Left lobe of liver (tissue), 2 donors: ENCODE results near the gene PARP3. TPM values are rescaled to one million over a fixed set of nuclear protein-coding genes. Genes with fewer than 3 reads are reported as not detected.
A peak's percentile ranks its signal among the peaks of the same experiment; 100 is the strongest.
"Not testable (repeated sequence)": the region's sequence is repeated elsewhere in the genome, so short reads cannot be mapped to it uniquely, and the experiment has no call there.

Experiments used
- ATAC-seq: fragments of 200-7000 bp; cut with Tn5 transposase; one replicate; pipeline ENCODE4 v1.9.1; 2020; ENCODE audit warnings: mild to moderate bottlenecking, moderate library complexity
- DNase-seq: peaks from one replicate; pipeline ENCODE4 v3.0.0-alpha.2; 2020; ENCODE audit warnings: low spot score
- total RNA-seq: library from RNA; stranded (reverse); gene quantifications from one replicate; pipeline ENCODE4 v1.2.1, GENCODE V29; 2021
- donor health status: DM: no; HTN: no; CAD: no; lungs with moderate emphysema.
- donor health status: DM: no; HTN: yes; CAD: no.

Gene PARP3
- 23.7 TPM for total RNA-seq

GRCh38 chr3:51941798-51942602 lies at the start of gene PARP3, which contains the start of gene RRP9:
TSS of gene PARP3 (plus strand) at chr3:51942363. CDS start at chr3:51943356, 993 bp downstream.
TSS of gene RRP9 (minus strand) at chr3:51941904. CDS start at chr3:51941867, 37 bp downstream.
- peak; percentile 88 for ATAC-seq
- DNase-seq = peak; percentile 100

GRCh38 chr3:51894391-51894790 lies 47.8 kb upstream of the PARP3 start:
- ATAC-seq = no peak
- DNase-seq = no peak

- DNase-seq (no peak), ATAC-seq (no peak)
These were observed 47.2 kb upstream of the PARP3 start for GRCh38 chr3:51894939-51895338.

- DNase-seq (no peak), ATAC-seq (no peak)
These were observed 45.4 kb upstream of the PARP3 start for GRCh38 chr3:51896607-51897305.

GRCh38 chr3:51897391-51897790 lies 44.8 kb upstream of the PARP3 start:
- no peak for DNase-seq

GRCh38 chr3:51900043-51900442 lies 42.1 kb upstream of the PARP3 start:
- not testable (repeated sequence) for ATAC-seq, DNase-seq

More at GRCh38 chr3:51897391-51897790, 44.8 kb upstream of the PARP3 start:
- ATAC-seq = no peak

GRCh38 chr3:51902361-51902760 lies 39.8 kb upstream of the PARP3 start:
- not testable (repeated sequence) for ATAC-seq, DNase-seq

GRCh38 chr3:51904034-51904823 lies 37.9 kb upstream of the PARP3 start:
- DNase-seq = no peak
- no peak for ATAC-seq

- ATAC-seq (no peak), DNase-seq (no peak)
These were observed 34.1 kb upstream of the PARP3 start for GRCh38 chr3:51908026-51908425.

- no peak for DNase-seq
- peak; percentile 63 for ATAC-seq
These were observed 25.7 kb upstream of the PARP3 start for GRCh38 chr3:51916418-51916817.

- ATAC-seq (no peak), DNase-seq (no peak)
These were observed 21.0 kb upstream of the PARP3 start for GRCh38 chr3:51921081-51921578.

- no peak for DNase-seq
These were observed 14.8 kb upstream of the PARP3 start for GRCh38 chr3:51927061-51927977.

GRCh38 chr3:51928438-51928837 lies 13.7 kb upstream of the PARP3 start:
- DNase-seq (no peak), ATAC-seq (no peak)

More at GRCh38 chr3:51927061-51927977, 14.8 kb upstream of the PARP3 start:
- ATAC-seq = no peak

- not testable (repeated sequence) for ATAC-seq, DNase-seq
These were observed 13.2 kb upstream of the PARP3 start for GRCh38 chr3:51928981-51929380.

GRCh38 chr3:51929420-51930003 lies 12.7 kb upstream of the PARP3 start:
- ATAC-seq = peak; percentile 41
- DNase-seq = no peak

GRCh38 chr3:51930439-51930838 lies 11.7 kb upstream of the PARP3 start:
- no peak for ATAC-seq

GRCh38 chr3:51931756-51932155 lies 10.4 kb upstream of the PARP3 start:
- no peak for DNase-seq
- no peak for ATAC-seq

More at GRCh38 chr3:51930439-51930838, 11.7 kb upstream of the PARP3 start:
- no peak for DNase-seq

- ATAC-seq (no peak), DNase-seq (no peak)
These were observed 9.4 kb upstream of the PARP3 start for GRCh38 chr3:51932471-51933370.
